ENCODE data around the gene NPDC1.

NPDC1 gene

GRCh38 chr9:136996361-136997292 is 49.4 kb downstream of the NPDC1 start, which contains the start of gene CLIC3:
Gene CLIC3 (minus strand): TSS chr9:136996568. CDS start chr9:136996543, 25 bp downstream.
- DNase-seq (ENCODE audit: extremely low read depth, low read depth), result no peak
- no peak for TF ChIP-seq CTCF (IDR thresholded peaks at IDR 0.05; ENCODE audit: low read depth, low read length)

GRCh38 chr9:136995772-136996311 is 50.1 kb downstream of the NPDC1 start:
- TF ChIP-seq CTCF (IDR thresholded peaks at IDR 0.05; ENCODE audit: low read depth, low read length), result no peak
- peak; percentile 4 for DNase-seq (ENCODE audit: extremely low read depth, low read depth)

GRCh38 chr9:136995362-136995761 is 50.6 kb downstream of the NPDC1 start:
- DNase-seq (ENCODE audit: extremely low read depth, low read depth), result no peak
- no peak for TF ChIP-seq CTCF (IDR thresholded peaks at IDR 0.05; ENCODE audit: low read depth, low read length)

GRCh38 chr9:136994888-136995230 is 51.1 kb downstream of the NPDC1 start:
- DNase-seq (ENCODE audit: extremely low read depth, low read depth), result no peak
- no peak for TF ChIP-seq CTCF (IDR thresholded peaks at IDR 0.05; ENCODE audit: low read depth, low read length)

- DNase-seq (ENCODE audit: extremely low read depth, low read depth), result no peak
These were observed 51.6 kb downstream of the NPDC1 start for GRCh38 chr9:136994180-136994887.

GRCh38 chr9:136992819-136993369 is 53.1 kb downstream of the NPDC1 start:
- no peak for TF ChIP-seq CTCF (IDR thresholded peaks at IDR 0.05; ENCODE audit: low read depth, low read length)
- no peak for DNase-seq (ENCODE audit: extremely low read depth, low read depth)

More at GRCh38 chr9:136994180-136994887, 51.6 kb downstream of the NPDC1 start:
- no peak for TF ChIP-seq CTCF (IDR thresholded peaks at IDR 0.05; ENCODE audit: low read depth, low read length)

All from AG09319 (cell line).